ENCODE measurements around the gene KLHL22.

KLHL22 gene

GRCh38 chr22:20401376-20402014 lies 94.1 kb downstream of the KLHL22 start:
- DNase-seq (ENCODE audit: insufficient read length, low spot score) (no peak), FAIRE-seq (no peak)
- TF ChIP-seq CTCF (IDR thresholded peaks at IDR 0.05; ENCODE audit: insufficient read depth, missing control alignments): no peak

- FAIRE-seq (no peak), DNase-seq (ENCODE audit: insufficient read length, low spot score) (no peak)
- no peak for TF ChIP-seq CTCF (IDR thresholded peaks at IDR 0.05; ENCODE audit: insufficient read depth, missing control alignments)
Measured at GRCh38 chr22:20400606-20401375, 94.8 kb downstream of the KLHL22 start.

GRCh38 chr22:20399866-20400605 lies 95.6 kb downstream of the KLHL22 start:
- DNase-seq (ENCODE audit: insufficient read length, low spot score): no peak
- FAIRE-seq: no peak
- no peak for TF ChIP-seq CTCF (IDR thresholded peaks at IDR 0.05; ENCODE audit: insufficient read depth, missing control alignments)

- FAIRE-seq (no peak), DNase-seq (ENCODE audit: insufficient read length, low spot score) (no peak)
- no peak for TF ChIP-seq CTCF (IDR thresholded peaks at IDR 0.05; ENCODE audit: insufficient read depth, missing control alignments)
Measured at GRCh38 chr22:20398420-20398819, 97.2 kb downstream of the KLHL22 start.

- no peak for FAIRE-seq
- no peak for TF ChIP-seq CTCF (IDR thresholded peaks at IDR 0.05; ENCODE audit: insufficient read depth, missing control alignments)
- no peak for DNase-seq (ENCODE audit: insufficient read length, low spot score)
Measured at GRCh38 chr22:20397498-20397897, 98.1 kb downstream of the KLHL22 start.

GRCh38 chr22:20396639-20397038 lies 99.0 kb downstream of the KLHL22 start:
- TF ChIP-seq CTCF (IDR thresholded peaks at IDR 0.05; ENCODE audit: insufficient read depth, missing control alignments): no peak
- no peak for FAIRE-seq
- DNase-seq (ENCODE audit: insufficient read length, low spot score): no peak

Data from D721Med (cell line).